ENCODE data around the gene CTIF. TPM values are rescaled to one million over a fixed set of nuclear protein-coding genes. Genes with fewer than 3 reads are reported as not detected.
A peak's percentile ranks its signal among the peaks of the same experiment; 100 is the strongest.

Gene CTIF
- total and polyA plus RNA-seq, 4 experiments from 2014 or later = 5.2 to 6.5 TPM; not detected in 2

DNA sequence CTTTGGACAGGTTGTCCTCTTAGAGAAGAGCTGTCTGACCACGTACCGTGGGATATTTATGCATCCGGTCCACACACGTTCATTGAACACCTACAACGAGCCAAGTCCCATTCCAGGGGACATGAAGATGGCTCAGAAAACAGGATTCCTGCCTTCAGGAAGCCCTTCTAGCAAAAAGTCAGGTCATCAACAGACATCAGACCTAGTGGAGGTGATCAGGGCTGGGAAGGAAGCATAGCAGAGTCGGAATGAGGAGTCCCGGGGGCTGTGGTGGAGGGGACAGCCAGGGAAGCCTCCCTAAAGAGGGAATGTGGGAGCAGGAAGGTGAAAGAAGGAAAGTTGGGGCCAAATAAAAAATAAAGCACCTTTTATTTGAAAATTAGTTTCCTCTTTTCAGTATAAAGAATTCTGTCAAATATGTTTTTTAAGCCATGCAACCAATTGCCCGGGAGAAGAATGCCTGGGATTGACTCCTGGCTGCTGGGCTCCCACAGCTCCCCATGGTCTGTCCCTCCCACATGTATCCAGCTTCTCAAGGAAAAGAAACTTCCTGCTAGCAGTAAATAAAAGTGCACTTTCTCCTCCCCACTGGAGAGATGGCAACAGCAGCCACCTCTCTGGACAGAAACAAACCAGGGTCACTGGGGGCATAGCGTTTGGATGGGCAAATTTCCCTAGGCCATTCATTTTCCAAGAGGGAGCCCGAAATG, 267.1 kb downstream of the CTIF start:
- Mint-ChIP-seq H3K27me3 (no peaks in the 10 kb centered on the region), H3K27ac (peak overlapping the region; percentile 15 to 96 (median 60)), H3K36me3 (no peaks in the 10 kb centered on the region), H3K4me1 (peaks cover 25 to 56% (median 38%) of the 10 kb centered on the region in 4 donors), H3K4me3 (peak overlapping the region in 3 of 8 donors; percentile 9 to 83 (median 18)), H3K9me3 (peaks cover 0 to 2% (median 0%) of the 10 kb centered on the region in 8 donors)
- ChIA-PET CTCF (ENCODE audit: partially characterized antibody) (interaction anchor here (1.7 to 2.4 kb wide), 2 partner anchors 10 to 29 kb away, joined by 3 to 6 read pairs; no protein-coding TSS in a partner anchor), POLR2A (ENCODE audit: partially characterized antibody) (interaction anchor here (0.8 to 3.4 kb wide), 3 partner anchors 9 to 30 kb away, joined by 3 to 11 read pairs (median 7); no protein-coding TSS in a partner anchor)
- Histone ChIP-seq H3K4me1 (ENCODE audit: insufficient read depth, low read length) (peaks cover 39% of the 10 kb centered on the region), H3K9me3 (ENCODE audit: control insufficient read depth in 1 of 2, low read length in 2 of 2) (no peaks in the 10 kb centered on the region), H3K36me3 (ENCODE audit: insufficient read depth, low read length) (no peaks in the 10 kb centered on the region), H3K27me3 (ENCODE audit: insufficient read depth, low read length) (no peaks in the 10 kb centered on the region), H3K27ac (ENCODE audit: low read depth, low read length) (no peak overlapping the region), H3K4me3 (ENCODE audit: low read length in 2 of 2) (no peak overlapping the region)
- DNase-seq = no peak
- intact Hi-C loops (cut with micrococcal nuclease) = no loop called here

DNA sequence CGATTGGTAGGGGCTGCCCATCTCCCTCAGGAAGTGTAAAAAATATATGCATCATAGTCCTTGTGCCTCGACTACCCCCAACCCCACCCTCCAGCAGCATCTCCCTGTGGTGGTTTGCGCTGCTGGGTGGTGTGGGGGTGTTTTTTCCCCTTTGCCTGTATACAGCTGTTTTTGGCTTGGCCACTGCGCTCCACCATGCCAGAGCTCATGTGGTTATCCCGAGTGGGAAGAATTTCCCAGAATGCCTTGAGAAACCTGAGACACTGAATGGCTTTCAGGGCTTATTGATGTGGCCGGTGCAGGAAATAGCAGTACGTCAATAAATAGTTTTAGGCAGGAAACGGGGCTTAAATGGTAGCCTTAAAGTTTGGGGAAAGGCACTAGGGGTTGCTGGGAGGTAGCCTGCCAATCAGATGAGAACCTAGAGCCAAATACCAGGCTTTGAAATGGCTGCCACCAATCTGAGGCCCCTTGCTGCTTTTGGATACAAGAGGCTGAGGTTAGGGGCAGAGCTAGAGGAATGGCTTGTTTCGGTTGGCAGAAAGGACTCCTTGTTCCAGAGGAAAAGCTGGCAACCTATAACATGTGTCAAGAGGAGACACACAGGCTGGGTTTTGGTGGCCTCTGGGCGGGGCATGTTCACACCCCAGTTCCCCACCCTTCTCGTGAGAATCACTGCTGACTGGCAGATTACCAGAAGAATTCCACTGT, 267.9 kb downstream of the CTIF start:
- Histone ChIP-seq H3K4me3 (ENCODE audit: low read length in 2 of 2) (no peak overlapping the region), H3K27ac (ENCODE audit: low read depth, low read length) (no peak overlapping the region), H3K9me3 (ENCODE audit: control insufficient read depth in 1 of 2, low read length in 2 of 2) (no peaks in the 10 kb centered on the region), H3K4me1 (ENCODE audit: insufficient read depth, low read length) (peaks cover 32% of the 10 kb centered on the region), H3K36me3 (ENCODE audit: insufficient read depth, low read length) (no peaks in the 10 kb centered on the region), H3K27me3 (ENCODE audit: insufficient read depth, low read length) (no peaks in the 10 kb centered on the region)
- ChIA-PET POLR2A (ENCODE audit: partially characterized antibody) (interaction anchor here (0.8 to 3.4 kb wide), 6 partner anchors 8 to 146 kb away, joined by 3 to 11 read pairs (median 4); no protein-coding TSS in a partner anchor), CTCF (ENCODE audit: partially characterized antibody) (interaction anchor here (1.3 to 2.4 kb wide), 3 partner anchors 10 to 30 kb away, joined by 3 to 6 read pairs (median 5); no protein-coding TSS in a partner anchor)
- H3K4me3 Mint-ChIP-seq = peak overlapping the region in 6 of 8 donors; percentile 36 to 83 (median 71)
- H3K27me3 Mint-ChIP-seq = no peaks in the 10 kb centered on the region
- DNase-seq = peak; percentile 67 to 78 (median 75)
- peaks cover 23 to 53% (median 36%) of the 10 kb centered on the region in 4 donors for H3K4me1 Mint-ChIP-seq
- no peaks in the 10 kb centered on the region for H3K36me3 Mint-ChIP-seq
- peak overlapping the region; percentile 58 to 96 (median 86) for H3K27ac Mint-ChIP-seq
- peaks cover 0 to 2% (median 0%) of the 10 kb centered on the region in 8 donors for H3K9me3 Mint-ChIP-seq
- intact Hi-C loops (cut with micrococcal nuclease) = no loop called here

DNA sequence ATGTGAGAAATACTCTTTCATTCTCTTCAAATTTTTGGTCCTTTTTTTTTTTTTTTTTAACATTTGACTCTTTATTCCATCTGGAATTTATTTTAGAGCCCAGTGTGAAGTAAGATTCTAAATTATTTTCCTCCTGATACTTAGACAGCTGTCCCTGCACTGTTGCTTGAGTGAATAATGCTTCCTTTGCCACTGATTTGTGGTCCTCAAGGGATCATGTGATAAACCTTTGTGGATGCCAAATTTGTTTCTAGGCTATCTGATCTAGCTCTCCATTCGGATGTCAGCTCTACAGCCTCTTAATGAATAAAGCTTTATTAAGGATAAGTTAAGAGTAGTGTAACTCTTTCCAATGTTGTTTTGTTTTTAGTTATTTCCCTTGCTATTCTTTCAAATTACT, 269.6 kb downstream of the CTIF start:
- Histone ChIP-seq H3K27ac (ENCODE audit: low read depth, low read length) (no peak overlapping the region), H3K9me3 (ENCODE audit: control insufficient read depth in 1 of 2, low read length in 2 of 2) (no peaks in the 10 kb centered on the region), H3K27me3 (ENCODE audit: insufficient read depth, low read length) (no peaks in the 10 kb centered on the region), H3K36me3 (ENCODE audit: insufficient read depth, low read length) (no peaks in the 10 kb centered on the region), H3K4me1 (ENCODE audit: insufficient read depth, low read length) (peaks cover 38% of the 10 kb centered on the region), H3K4me3 (ENCODE audit: low read length in 2 of 2) (no peak overlapping the region)
- Mint-ChIP-seq H3K27me3 (no peaks in the 10 kb centered on the region), H3K4me1 (peaks cover 31 to 56% (median 44%) of the 10 kb centered on the region in 4 donors), H3K36me3 (no peaks in the 10 kb centered on the region), H3K4me3 (no peak overlapping the region), H3K9me3 (peaks cover 0 to 2% (median 0%) of the 10 kb centered on the region in 8 donors), H3K27ac (peak overlapping the region in 1 of 7 donors; percentile 62)
- CTCF ChIA-PET (ENCODE audit: partially characterized antibody) = interaction anchor here (1.1 to 2.4 kb wide), 3 partner anchors 31 to 35 kb away, joined by 3 to 6 read pairs (median 5); no protein-coding TSS in a partner anchor
- POLR2A ChIA-PET (ENCODE audit: partially characterized antibody) = interaction anchor here (1.2 kb wide), 1 partner anchor 36 kb away, joined by 4 read pairs; no protein-coding TSS in a partner anchor
- no peak for DNase-seq
- intact Hi-C loops (cut with micrococcal nuclease) = no loop called here

DNA sequence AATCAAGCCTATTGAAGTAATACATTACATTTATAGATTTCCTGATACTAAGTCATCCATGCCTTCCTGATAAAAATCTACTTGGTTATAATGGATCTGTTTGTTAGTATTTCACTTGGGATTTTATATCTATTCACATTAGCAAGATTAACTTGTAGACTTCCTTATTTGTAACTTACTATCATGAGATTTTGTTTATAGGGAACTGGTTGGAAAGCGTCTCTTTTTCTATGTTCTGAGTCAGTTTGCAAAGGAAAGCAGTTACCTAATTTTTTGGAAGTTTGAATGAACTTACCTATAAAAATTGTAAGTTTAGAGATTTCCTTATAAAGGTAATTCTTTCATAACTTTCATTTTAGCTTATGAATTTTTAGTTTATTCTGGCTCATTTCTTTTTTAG, 270.5 kb downstream of the CTIF start:
- CTCF ChIA-PET (ENCODE audit: partially characterized antibody) = interaction anchor here (1.1 to 1.6 kb wide), 2 partner anchors 11 to 34 kb away, joined by 3 to 5 read pairs; no protein-coding TSS in a partner anchor

DNA sequence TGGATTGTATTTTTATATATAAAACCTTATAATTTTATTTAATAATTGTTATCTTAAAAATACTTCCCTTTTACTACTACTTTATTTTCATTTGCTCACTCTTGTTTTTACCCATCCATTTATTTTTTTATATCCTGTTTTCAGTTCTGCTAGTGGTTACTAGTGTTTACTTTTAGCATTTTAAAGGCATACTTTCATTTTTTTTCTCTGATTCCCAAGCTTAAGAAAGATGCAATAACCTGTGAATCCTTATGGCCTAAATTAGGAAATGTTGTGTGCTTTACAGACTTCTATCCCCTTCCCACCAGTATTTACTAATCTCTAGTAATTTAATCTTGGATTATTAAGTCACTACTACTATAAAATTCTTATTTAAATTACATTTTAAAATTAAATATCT, 272.0 kb downstream of the CTIF start:
- H3K9me3 ChIP-seq (ENCODE audit: control insufficient read depth in 1 of 2, low read length in 2 of 2) = no peaks in the 10 kb centered on the region
- ChIA-PET CTCF (ENCODE audit: partially characterized antibody) (interaction anchor here (0.8 to 1.6 kb wide), 3 partner anchors 9 to 102 kb away, joined by 3 to 5 read pairs (median 4); no protein-coding TSS in a partner anchor), POLR2A (ENCODE audit: partially characterized antibody) (interaction anchor here (0.7 to 1.4 kb wide), 2 partner anchors 109 to 142 kb away, joined by 3 read pairs; no protein-coding TSS in a partner anchor)
- Mint-ChIP-seq H3K36me3 (peaks cover 0 to 1% of the 10 kb centered on the region in 2 donors), H3K27ac (no peak overlapping the region), H3K9me3 (peaks cover 0 to 2% (median 0%) of the 10 kb centered on the region in 8 donors), H3K4me1 (peaks cover 46 to 67% (median 55%) of the 10 kb centered on the region in 4 donors), H3K4me3 (no peak overlapping the region), H3K27me3 (no peaks in the 10 kb centered on the region)
- no peak overlapping the region for H3K4me3 ChIP-seq (ENCODE audit: low read length in 2 of 2)
- no peaks in the 10 kb centered on the region for H3K36me3 ChIP-seq (ENCODE audit: insufficient read depth, low read length)
- DNase-seq = no peak
- intact Hi-C loops (cut with micrococcal nuclease) = no loop called here
- no peak overlapping the region for H3K27ac ChIP-seq (ENCODE audit: low read depth, low read length)
- no peaks in the 10 kb centered on the region for H3K27me3 ChIP-seq (ENCODE audit: insufficient read depth, low read length)
- H3K4me1 ChIP-seq (ENCODE audit: insufficient read depth, low read length) = peaks cover 59% of the 10 kb centered on the region

More for the DNA sequence above, 270.5 kb downstream of the CTIF start:
- Histone ChIP-seq H3K36me3 (ENCODE audit: insufficient read depth, low read length) (no peaks in the 10 kb centered on the region), H3K27ac (ENCODE audit: low read depth, low read length) (no peak overlapping the region), H3K4me1 (ENCODE audit: insufficient read depth, low read length) (peaks cover 46% of the 10 kb centered on the region), H3K9me3 (ENCODE audit: control insufficient read depth in 1 of 2, low read length in 2 of 2) (no peaks in the 10 kb centered on the region), H3K4me3 (ENCODE audit: low read length in 2 of 2) (no peak overlapping the region), H3K27me3 (ENCODE audit: insufficient read depth, low read length) (no peaks in the 10 kb centered on the region)
- intact Hi-C loops (cut with micrococcal nuclease) = no loop called here
- Mint-ChIP-seq H3K4me3 (no peak overlapping the region), H3K9me3 (peaks cover 0 to 2% (median 0%) of the 10 kb centered on the region in 8 donors), H3K27me3 (no peaks in the 10 kb centered on the region), H3K4me1 (peaks cover 36 to 65% (median 49%) of the 10 kb centered on the region in 4 donors), H3K27ac (peak overlapping the region in 1 of 7 donors; percentile 10), H3K36me3 (no peaks in the 10 kb centered on the region)
- DNase-seq = no peak
- POLR2A ChIA-PET (ENCODE audit: partially characterized antibody) = interaction anchor here (1.2 to 1.4 kb wide), 2 partner anchors 35 to 143 kb away, joined by 3 to 4 read pairs; no protein-coding TSS in a partner anchor

DNA sequence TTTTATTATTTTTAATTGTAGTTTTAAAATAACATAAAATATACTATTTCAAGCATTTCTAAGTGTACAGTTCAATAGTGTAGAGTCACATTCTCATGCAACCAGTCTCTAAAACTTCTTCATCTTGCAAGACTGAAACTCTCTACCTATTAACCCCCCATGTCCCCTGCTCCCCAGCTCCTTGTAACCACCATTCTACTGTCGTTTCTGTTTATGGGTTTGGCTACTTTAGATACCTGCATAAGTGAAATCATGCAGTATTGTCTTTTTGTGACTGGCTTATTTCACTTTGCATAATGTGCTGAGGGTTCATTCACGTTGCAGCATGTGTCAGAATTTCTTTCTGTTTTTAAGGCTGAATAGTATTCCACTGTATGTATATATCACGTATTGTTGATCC, 272.6 kb downstream of the CTIF start:
- Mint-ChIP-seq H3K4me3 (no peak overlapping the region), H3K27ac (peak overlapping the region in 1 of 7 donors; percentile 51), H3K9me3 (peaks cover 0 to 2% (median 0%) of the 10 kb centered on the region in 8 donors), H3K27me3 (no peaks in the 10 kb centered on the region), H3K4me1 (peaks cover 47 to 67% (median 55%) of the 10 kb centered on the region in 4 donors), H3K36me3 (peaks cover 0 to 1% of the 10 kb centered on the region in 2 donors)
- no peaks in the 10 kb centered on the region for H3K9me3 ChIP-seq (ENCODE audit: control insufficient read depth in 1 of 2, low read length in 2 of 2)
- DNase-seq = no peak
- no peaks in the 10 kb centered on the region for H3K36me3 ChIP-seq (ENCODE audit: insufficient read depth, low read length)
- peaks cover 59% of the 10 kb centered on the region for H3K4me1 ChIP-seq (ENCODE audit: insufficient read depth, low read length)
- no peaks in the 10 kb centered on the region for H3K27me3 ChIP-seq (ENCODE audit: insufficient read depth, low read length)
- no peak overlapping the region for H3K27ac ChIP-seq (ENCODE audit: low read depth, low read length)
- CTCF ChIA-PET (ENCODE audit: partially characterized antibody) = interaction anchor here (3.2 kb wide), 1 partner anchor 34 kb away, joined by 18 read pairs; no protein-coding TSS in a partner anchor
- POLR2A ChIA-PET (ENCODE audit: partially characterized antibody) = no interaction called here
- no peak overlapping the region for H3K4me3 ChIP-seq (ENCODE audit: low read length in 2 of 2)
- intact Hi-C loops (cut with micrococcal nuclease) = no loop called here

Measured in CD4-positive, alpha-beta memory T cell (primary cell).